ENCODE results near the gene CTIF. TPM values are rescaled to one million over a fixed set of nuclear protein-coding genes. Genes with fewer than 3 reads are reported as not detected.

CTIF gene
- total RNA-seq, 1 donor from 2014 or later: 15.0 TPM

DNA sequence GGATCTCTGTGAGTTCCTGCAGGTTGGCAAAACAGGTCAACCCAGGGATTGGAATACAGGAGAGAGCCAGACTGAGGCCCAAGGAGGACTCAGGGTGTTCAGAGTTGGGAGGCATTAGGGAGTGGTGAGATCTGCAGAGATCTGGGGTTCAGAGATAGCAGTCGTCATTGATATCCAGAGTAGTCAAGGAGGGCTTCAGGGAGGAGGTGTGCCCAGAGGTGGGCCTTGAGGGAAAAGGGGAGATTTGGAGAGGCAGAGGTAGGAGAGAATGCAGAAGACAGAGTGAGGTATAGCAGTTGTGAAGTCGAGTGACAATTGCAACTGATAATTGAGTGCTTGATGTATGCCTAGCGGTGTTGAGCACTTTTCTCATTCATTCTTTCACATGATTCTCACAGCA, 70.3 kb downstream of the CTIF start:
- DNase-seq (ENCODE audit: low read depth) (no peak), FAIRE-seq (no peak)
- Histone ChIP-seq H3K27me3 (ENCODE audit: control insufficient read depth, insufficient read depth, low read length) (no peaks in the 10 kb centered on the region), H3K36me3 (ENCODE audit: control insufficient read depth, insufficient read depth, low read length) (peaks cover 5% of the 10 kb centered on the region), H3K4me3 (ENCODE audit: low read depth, low read length) (no peak overlapping the region)
- TF ChIP-seq CTCF (IDR thresholded peaks at IDR 0.05; ENCODE audit: insufficient read depth, low read length, severe bottlenecking): no peak

DNA sequence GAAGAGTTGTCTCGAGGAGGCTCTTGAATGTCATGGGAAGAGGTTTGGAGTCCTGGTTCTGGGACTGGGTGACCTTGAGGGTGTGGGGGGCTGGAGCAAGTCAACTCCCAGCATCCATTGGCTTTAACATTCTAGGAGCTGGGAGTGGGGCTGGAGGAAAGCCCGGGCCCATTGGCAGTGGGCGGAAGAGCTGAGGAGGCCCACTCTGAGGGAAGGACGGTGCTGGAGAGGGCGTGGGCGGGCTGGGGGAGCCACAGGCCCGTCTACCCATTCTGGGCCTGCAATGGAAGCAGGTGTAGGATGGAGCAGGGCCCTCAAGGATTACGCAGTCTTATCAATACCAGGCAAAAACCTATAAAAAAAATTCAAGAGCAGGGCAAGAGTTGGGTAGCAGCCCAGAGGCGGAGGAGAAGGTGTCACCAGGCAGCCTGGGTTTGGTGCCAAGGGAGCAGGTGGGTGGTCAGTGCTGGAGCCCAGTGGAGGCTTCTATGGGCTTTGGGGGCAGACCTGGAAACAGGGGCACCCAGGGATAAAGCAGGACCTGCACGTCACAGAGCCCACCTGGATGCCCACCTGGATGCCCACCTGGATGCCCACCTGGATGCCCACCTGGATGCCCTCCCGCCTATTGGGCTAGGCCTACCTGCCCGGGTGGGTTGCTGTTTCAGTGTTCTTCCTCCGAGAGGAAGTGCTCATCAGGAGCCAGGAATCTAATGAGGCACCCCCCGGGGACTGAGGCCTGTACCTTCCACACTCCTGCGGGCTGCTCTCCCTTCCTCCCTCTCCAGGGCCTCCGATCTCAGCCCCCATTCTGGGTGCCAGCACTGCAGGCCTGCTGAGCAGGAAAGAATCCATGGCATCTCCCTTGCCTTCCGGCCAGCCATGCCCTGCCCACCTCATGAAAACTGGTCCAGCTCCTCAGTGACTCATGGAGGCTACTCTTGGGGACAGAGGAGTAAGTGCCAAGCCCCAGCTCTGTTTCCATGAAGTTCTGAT, 71.3 kb downstream of the CTIF start:
- no peak overlapping the region for H3K4me3 ChIP-seq (ENCODE audit: low read depth, low read length)
- DNase-seq (ENCODE audit: low read depth) (no peak), FAIRE-seq (no peak)
- H3K27me3 ChIP-seq (ENCODE audit: control insufficient read depth, insufficient read depth, low read length): no peaks in the 10 kb centered on the region
- TF ChIP-seq CTCF (IDR thresholded peaks at IDR 0.05; ENCODE audit: insufficient read depth, low read length, severe bottlenecking): no peak
- peaks cover 5% of the 10 kb centered on the region for H3K36me3 ChIP-seq (ENCODE audit: control insufficient read depth, insufficient read depth, low read length)

GRCh38 chr18:48611203-48611602, 72.4 kb downstream of the CTIF start:
- DNase-seq (ENCODE audit: low read depth) (no peak), FAIRE-seq (no peak)
- H3K4me3 ChIP-seq (ENCODE audit: low read depth, low read length): no peak overlapping the region
- peaks cover 5% of the 10 kb centered on the region for H3K36me3 ChIP-seq (ENCODE audit: control insufficient read depth, insufficient read depth, low read length)
- H3K27me3 ChIP-seq (ENCODE audit: control insufficient read depth, insufficient read depth, low read length): no peaks in the 10 kb centered on the region
- no peak for TF ChIP-seq CTCF (IDR thresholded peaks at IDR 0.05; ENCODE audit: insufficient read depth, low read length, severe bottlenecking)

GRCh38 chr18:48611785-48612480, 73.1 kb downstream of the CTIF start:
- Histone ChIP-seq H3K27me3 (ENCODE audit: control insufficient read depth, insufficient read depth, low read length) (no peaks in the 10 kb centered on the region), H3K4me3 (ENCODE audit: low read depth, low read length) (no peak overlapping the region), H3K36me3 (ENCODE audit: control insufficient read depth, insufficient read depth, low read length) (peaks cover 5% of the 10 kb centered on the region)
- DNase-seq (ENCODE audit: low read depth) (no peak), FAIRE-seq (no peak)
- TF ChIP-seq CTCF (IDR thresholded peaks at IDR 0.05; ENCODE audit: insufficient read depth, low read length, severe bottlenecking): no peak

DNA sequence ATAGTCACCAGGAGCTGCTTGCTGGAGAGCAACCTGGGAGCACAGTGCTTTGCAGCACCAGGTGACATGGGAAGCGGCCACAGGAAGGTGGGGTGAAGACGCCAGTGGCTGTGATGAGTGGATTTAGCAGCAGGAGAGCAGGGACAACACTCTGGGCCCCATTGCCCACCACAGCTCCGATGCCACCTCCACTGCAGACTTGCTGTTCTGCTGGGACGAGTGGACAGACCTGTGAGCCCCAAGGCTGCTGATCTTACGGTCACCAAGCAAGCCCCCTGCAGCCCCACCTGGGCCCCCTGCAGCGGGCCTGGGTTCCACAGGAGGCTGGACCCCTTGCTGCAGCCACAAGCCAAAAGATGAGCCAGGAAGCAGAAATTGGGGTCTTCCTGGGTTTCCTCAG, 73.7 kb downstream of the CTIF start:
- Histone ChIP-seq H3K27me3 (ENCODE audit: control insufficient read depth, insufficient read depth, low read length) (no peaks in the 10 kb centered on the region), H3K36me3 (ENCODE audit: control insufficient read depth, insufficient read depth, low read length) (peaks cover 5% of the 10 kb centered on the region), H3K4me3 (ENCODE audit: low read depth, low read length) (no peak overlapping the region)
- no peak for TF ChIP-seq CTCF (IDR thresholded peaks at IDR 0.05; ENCODE audit: insufficient read depth, low read length, severe bottlenecking)
- DNase-seq (ENCODE audit: low read depth) (no peak), FAIRE-seq (no peak)
